Motor neuron (in vitro differentiated cells): ENCODE data around the gene SCAMP4. TPM values are rescaled to one million over a fixed set of nuclear protein-coding genes. Genes with fewer than 3 reads are reported as not detected.

Source experiments
- ATAC-seq, 8 experiments: fragments of 200-7000 bp; cut with Tn5 transposase; replicated peaks in 6 of 8; 2 replicates each; pipeline ENCODE4 v1.8.0; 2021; ENCODE audit warnings: mild to moderate bottlenecking in 8 of 8, moderate library complexity in 8 of 8
- H3K27ac ChIP-seq, 2 donors: fragments of 250-450 bp; sonication (Bioruptor Pico); 2 replicates each; pipeline ENCODE4 v1.9.0; 2021; ENCODE audit warnings: antibody characterized with exemption in 2 of 2, mild to moderate bottlenecking in 2 of 2, moderate library complexity in 1 of 2
- H3K4me1 ChIP-seq, 2 donors: fragments of 250-450 bp; sonication (Bioruptor Pico); replicated peaks in 1 of 2; 2 replicates each; pipeline ENCODE4 v1.6.1; 2021; ENCODE audit warnings: antibody characterized with exemption in 2 of 2, mild to moderate bottlenecking in 2 of 2, moderate library complexity in 1 of 2
- H3K4me3 ChIP-seq, 5 donors: fragments of 250-450 bp; sonication (Bioruptor Pico); 2 replicates each; pipeline ENCODE4 v1.9.0; 2021; ENCODE audit warnings: antibody characterized with exemption in 5 of 5, mild to moderate bottlenecking in 5 of 5, moderate library complexity in 4 of 5
- WGBS, 10 experiments: fragments of 450-650 bp; shearing (Covaris generic); methylation state at CpG; one replicate each; pipeline ENCODE4 v1.0.0; 2022; 5-methylcytosine and 5-hydroxymethylcytosine counted together
- in situ Hi-C, 9 experiments: fragments of 400-800 bp; cut with MboI; loops; one replicate each; pipeline ENCODE4 v1.15.0; 2021; ENCODE audit warnings: low sequenced_read_pairs in 9 of 9, low pct_unique_long_range_greater_than_20kb in 2 of 9; ENCODE audit not compliant: unreplicated experiment in 9 of 9
- total RNA-seq, 8 experiments: library from RNA; unstranded; fragments of 300-600 nt; gene quantifications; 2 replicates each; pipeline versions ENCODE4 v1.2.3 to v1.2.4, GENCODE V29; 2022

Gene SCAMP4
- total RNA-seq, 8 experiments from 2014 or later: 8.4 to 47.8 (median 24.1) TPM

DNA sequence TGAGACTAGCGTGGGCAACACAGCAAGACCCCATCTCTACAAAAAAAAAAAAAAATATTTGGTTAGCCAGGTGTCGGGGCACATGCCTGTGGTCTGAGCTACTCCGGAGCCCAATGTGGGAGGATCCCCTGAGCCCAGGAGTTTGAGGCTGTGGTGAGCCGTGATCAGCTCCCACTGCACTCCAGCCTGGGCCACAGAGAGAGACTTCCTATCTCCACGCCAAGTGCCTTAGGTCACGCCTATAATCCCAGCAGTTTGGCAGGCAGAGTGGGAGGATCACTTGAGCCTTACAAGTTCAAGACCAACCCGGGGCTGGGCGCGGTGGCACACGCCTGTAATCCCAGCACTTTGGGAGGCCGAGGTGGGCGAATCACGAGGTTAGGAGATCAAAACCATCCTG lies 8.7 kb upstream of the SCAMP4 start:
- in situ Hi-C loops: no loop called here
- ATAC-seq: no peak
- H3K27ac ChIP-seq: no peak overlapping the region
- no peak overlapping the region for H3K4me3 ChIP-seq
- WGBS, 10 experiments: 60 to 100% (median 99%) methylated on average over 1 to 6 of the region's 13 CpGs; no CpG with 5 or more reads in 4 of the 10 experiments
- H3K4me1 ChIP-seq: no peaks in the 10 kb centered on the region

DNA sequence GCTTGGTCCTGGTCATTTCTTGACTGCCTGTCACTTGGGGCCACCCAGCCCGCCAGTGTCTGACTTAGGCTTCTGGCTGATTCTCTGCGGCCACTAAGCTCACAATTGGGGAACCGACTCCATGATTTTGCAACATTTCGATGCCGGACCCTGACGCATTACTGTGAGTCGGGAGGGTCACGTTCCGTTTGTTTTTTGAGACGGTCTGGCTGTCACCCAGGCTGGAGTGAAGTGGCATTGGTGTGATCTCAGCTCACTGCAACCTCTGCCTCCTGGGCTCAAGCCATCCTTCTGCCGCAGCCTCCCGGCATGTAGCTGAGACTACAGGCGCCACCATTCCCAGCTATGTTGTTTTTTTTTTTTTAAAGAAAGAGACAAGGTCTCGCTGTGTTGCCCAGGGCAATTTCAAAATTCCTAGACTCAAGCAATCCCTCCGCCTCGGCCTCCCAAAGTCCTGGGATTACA lies 3.2 kb upstream of the SCAMP4 start:
- 60 to 100% (median 94%) methylated on average over 1 to 9 of the region's 16 CpGs; no CpG with 5 or more reads in 3 of the 10 experiments for WGBS, 10 experiments
- peaks cover 7 to 11% of the 10 kb centered on the region in 2 donors for H3K4me1 ChIP-seq
- in situ Hi-C loops: no loop called here
- H3K27ac ChIP-seq: no peak overlapping the region
- ATAC-seq: no peak
- H3K4me3 ChIP-seq: no peak overlapping the region

- Histone ChIP-seq H3K4me3 (no peak overlapping the region), H3K27ac (peak overlapping the region in 1 of 2 donors; percentile 30), H3K4me1 (peaks cover 7 to 11% of the 10 kb centered on the region in 2 donors)
- in situ Hi-C loops: no loop called here
- no peak for ATAC-seq
- 20 to 100% (median 64%) methylated on average over 1 to 5 of the region's 6 CpGs; no CpG with 5 or more reads in 1 of the 10 experiments for WGBS, 10 experiments
These were observed 2.3 kb upstream of the SCAMP4 start for GRCh38 chr19:1902923-1903322.

- ATAC-seq: no peak
- H3K27ac ChIP-seq: peak overlapping the region in 1 of 2 donors; percentile 35
- in situ Hi-C loops: no loop called here
- H3K4me3 ChIP-seq: peak overlapping the region in 4 of 5 donors; percentile 20 to 81 (median 70)
- WGBS, 10 experiments: 46 to 71% (median 56%) methylated on average over 1 to 5 of the region's 8 CpGs; no CpG with 5 or more reads in 5 of the 10 experiments
- peaks cover 7 to 11% of the 10 kb centered on the region in 2 donors for H3K4me1 ChIP-seq
These were observed 414 bp upstream of the SCAMP4 start for GRCh38 chr19:1904860-1905109.

DNA sequence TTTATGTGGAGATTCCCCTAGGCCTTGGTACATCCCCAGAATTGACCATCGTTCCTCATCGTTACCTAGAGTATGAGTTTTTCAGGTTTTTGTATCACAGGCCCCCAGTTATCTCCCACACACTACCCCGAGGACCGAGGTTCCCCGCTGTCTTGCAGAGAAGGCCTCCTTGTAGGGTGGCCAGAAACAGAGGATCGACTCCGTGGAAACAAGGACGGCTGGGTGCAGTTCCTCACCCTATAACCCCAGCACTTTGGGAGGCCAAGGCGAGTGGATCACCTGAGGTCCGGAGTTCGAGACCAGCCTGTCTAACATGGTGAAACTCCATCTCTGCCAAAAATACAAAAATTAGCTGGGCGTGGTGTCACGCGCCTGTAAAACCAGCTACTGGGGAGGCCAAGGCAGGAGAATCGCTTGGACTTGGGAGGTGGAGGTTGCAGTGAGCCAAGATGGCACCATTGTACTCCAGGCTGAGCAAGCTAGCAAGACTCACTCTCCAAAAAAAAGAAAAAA lies 720 bp downstream of the SCAMP4 start:
- H3K27ac ChIP-seq: peak overlapping the region; percentile 91 to 94
- in situ Hi-C loops: no loop called here
- ATAC-seq: no peak
- WGBS, 10 experiments: 82 to 100% (median 91%) methylated on average over 2 to 12 of the region's 15 CpGs; no CpG with 5 or more reads in 4 of the 10 experiments
- peak overlapping the region; percentile 64 to 81 (median 75) for H3K4me3 ChIP-seq
- H3K4me1 ChIP-seq: peaks cover 7 to 11% of the 10 kb centered on the region in 2 donors

DNA sequence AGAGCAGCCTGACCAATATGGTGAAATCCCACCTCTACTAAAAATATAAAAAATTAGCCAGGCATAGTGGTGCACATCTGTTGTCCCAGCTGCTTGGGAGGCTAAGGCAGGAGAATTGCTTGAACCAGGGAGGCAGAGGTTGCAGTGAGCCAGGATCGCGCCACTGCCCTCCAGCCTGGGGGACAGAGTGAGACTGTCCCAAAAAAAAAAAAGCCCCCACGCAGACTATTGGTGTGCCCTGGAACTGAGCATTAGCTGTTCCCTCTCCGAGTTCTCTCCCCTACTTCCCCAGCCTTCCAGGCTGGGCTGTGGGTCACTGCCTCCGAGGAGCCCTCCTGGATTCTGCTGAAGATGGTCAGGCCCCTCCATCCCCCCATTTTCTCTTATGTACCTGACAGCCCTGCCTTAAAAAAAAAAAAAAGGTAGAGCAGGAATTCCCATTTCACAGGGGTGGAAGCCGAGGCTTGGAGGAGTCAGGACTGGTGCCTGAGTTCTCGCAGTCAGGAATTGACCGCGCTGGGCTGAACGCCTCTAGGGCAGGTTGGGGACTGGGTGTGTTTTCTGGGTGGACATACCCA lies 1.9 kb downstream of the SCAMP4 start:
- no peak overlapping the region for H3K4me3 ChIP-seq
- no peak for ATAC-seq
- H3K27ac ChIP-seq: no peak overlapping the region
- in situ Hi-C loops: no loop called here
- 80 to 100% (median 87%) methylated on average over 1 to 3 of the region's 10 CpGs; no CpG with 5 or more reads in 3 of the 10 experiments for WGBS, 10 experiments
- peaks cover 7 to 11% of the 10 kb centered on the region in 2 donors for H3K4me1 ChIP-seq

DNA sequence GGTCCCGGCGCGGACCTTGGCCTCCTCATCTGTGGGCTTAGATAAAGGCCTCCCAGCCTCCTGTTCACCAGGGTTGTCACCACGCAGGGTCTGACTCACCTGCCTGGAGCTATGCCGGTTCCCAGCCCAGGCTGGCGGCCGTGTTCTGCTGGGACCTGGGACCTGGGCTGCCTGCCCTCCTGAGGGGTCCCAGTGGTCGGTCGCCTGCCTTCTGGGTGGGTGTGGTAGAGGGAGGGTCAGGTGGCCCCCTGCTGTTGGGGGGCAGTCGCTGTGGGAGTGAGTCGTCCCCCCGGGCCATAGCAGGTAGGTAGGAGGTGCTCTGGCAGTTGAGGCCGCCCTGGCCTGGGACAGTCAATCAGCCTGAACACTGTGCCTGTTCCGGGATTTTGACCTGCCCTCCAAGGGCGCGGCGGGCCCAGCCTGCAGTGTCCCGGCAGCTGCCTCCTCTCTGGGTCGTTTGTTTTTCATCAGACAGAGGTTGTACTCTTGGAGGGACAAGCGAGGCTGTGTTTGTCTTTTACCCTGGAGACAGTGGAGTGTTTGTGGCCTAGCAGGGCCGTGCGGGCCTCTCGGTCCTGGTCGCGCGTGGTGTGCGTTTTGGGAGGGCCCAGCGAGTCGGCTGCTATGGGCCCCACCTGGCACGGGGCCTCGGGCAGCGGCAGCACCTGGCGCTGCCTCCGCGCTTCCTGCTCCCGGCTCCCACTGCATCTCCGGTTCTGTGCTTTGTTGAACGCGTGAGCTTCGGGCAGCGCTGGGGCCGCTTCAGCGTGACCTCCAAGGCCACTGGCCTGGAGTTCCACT lies 2.6 kb downstream of the SCAMP4 start:
- Histone ChIP-seq H3K27ac (no peak overlapping the region), H3K4me3 (no peak overlapping the region), H3K4me1 (peaks cover 7 to 11% of the 10 kb centered on the region in 2 donors)
- WGBS, 10 experiments: 60 to 100% (median 92%) methylated on average over 2 to 17 of the region's 43 CpGs; no CpG with 5 or more reads in 4 of the 10 experiments
- ATAC-seq: no peak
- in situ Hi-C loops: no loop called here

GRCh38 chr19:1908364-1908678 lies 3.1 kb downstream of the SCAMP4 start:
- Histone ChIP-seq H3K4me1 (peaks cover 7 to 11% of the 10 kb centered on the region in 2 donors), H3K4me3 (no peak overlapping the region), H3K27ac (no peak overlapping the region)
- in situ Hi-C loops: no loop called here
- WGBS, 10 experiments: 100% methylated on average over 2 to 10 of the region's 13 CpGs; no CpG with 5 or more reads in 8 of the 10 experiments
- ATAC-seq: no peak

GRCh38 chr19:1909761-1910080 lies 4.5 kb downstream of the SCAMP4 start:
- in situ Hi-C loops: no loop called here
- Histone ChIP-seq H3K4me1 (peaks cover 4 to 6% of the 10 kb centered on the region in 2 donors), H3K4me3 (no peak overlapping the region), H3K27ac (no peak overlapping the region)
- 83% methylated on average over 3 of the region's 10 CpGs; no CpG with 5 or more reads in 9 of the 10 experiments for WGBS, 10 experiments
- ATAC-seq: no peak

DNA sequence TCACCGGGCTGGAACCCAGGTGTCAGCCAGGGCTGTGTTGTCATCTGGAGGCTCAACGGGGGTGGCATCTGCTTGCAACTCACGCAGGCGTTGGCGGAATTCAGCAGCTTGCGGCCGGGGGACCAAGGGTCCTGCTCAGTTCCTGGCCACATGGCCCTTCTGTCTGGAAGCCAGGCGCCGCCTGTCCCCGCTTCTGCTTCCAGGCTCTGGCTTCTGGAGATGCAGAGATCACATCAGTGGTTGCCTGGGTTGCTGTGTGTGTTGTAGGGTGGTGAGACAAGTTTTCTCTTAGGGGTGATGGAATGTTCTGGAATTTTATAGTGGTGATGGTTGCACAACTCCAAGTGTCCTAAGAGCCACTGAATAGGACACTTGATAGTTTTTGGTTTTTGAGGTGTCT lies 5.0 kb downstream of the SCAMP4 start:
- WGBS, 10 experiments: 90 to 95% methylated on average over 2 to 8 of the region's 10 CpGs; no CpG with 5 or more reads in 8 of the 10 experiments
- in situ Hi-C loops: no loop called here
- ATAC-seq: no peak
- H3K4me1 ChIP-seq: peaks cover 4% of the 10 kb centered on the region in 2 donors
- H3K27ac ChIP-seq: no peak overlapping the region
- no peak overlapping the region for H3K4me3 ChIP-seq

GRCh38 chr19:1911098-1911497 lies 5.9 kb downstream of the SCAMP4 start:
- WGBS, 10 experiments: 89 to 100% (median 95%) methylated on average over 1 to 13 of the region's 13 CpGs; no CpG with 5 or more reads in 2 of the 10 experiments
- Histone ChIP-seq H3K27ac (no peak overlapping the region), H3K4me1 (no peaks in the 10 kb centered on the region)

GRCh38 chr19:1911995-1912394 lies 6.8 kb downstream of the SCAMP4 start:
- ATAC-seq: peak in 4 of 8 experiments; percentile 3 to 14 (median 6)

More at GRCh38 chr19:1911098-1911497, 5.9 kb downstream of the SCAMP4 start:
- in situ Hi-C loops: no loop called here
- ATAC-seq: no peak
- no peak overlapping the region for H3K4me3 ChIP-seq

DNA sequence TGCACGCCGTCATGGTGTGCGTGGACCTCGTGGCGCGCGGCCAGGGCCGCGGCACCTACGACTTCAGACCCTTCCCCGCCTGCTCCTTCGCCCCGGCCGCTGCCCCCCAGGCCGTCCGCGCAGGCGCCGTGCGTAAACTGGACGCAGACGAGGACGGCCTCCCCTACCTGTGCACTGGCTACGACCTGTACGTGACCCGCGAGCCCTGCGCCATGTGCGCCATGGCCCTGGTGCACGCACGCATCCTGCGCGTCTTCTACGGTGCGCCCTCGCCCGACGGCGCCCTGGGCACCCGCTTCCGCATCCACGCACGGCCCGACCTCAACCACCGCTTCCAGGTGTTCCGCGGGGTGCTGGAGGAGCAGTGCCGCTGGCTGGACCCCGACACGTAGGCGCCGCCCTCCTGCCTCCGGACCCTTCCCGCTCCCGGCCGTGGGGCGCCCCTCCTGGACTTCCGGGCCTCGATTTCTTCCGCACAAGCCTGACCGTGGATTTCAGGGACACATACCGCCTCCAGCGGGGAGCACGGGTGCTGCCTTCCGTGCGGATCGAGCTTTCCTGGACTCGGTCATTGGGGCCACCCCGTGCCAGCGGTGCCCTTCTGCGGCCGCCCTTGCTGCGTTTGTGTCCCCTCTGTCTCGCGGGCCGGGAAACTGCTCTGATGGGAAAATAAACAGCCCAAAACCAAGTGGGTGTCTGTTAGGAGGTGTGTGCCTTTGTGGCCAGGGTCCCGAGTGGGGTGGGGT lies 7.7 kb downstream of the SCAMP4 start:
- peak in 2 of 8 experiments; percentile 15 to 24 for ATAC-seq
- Histone ChIP-seq H3K4me1 (no peaks in the 10 kb centered on the region), H3K27ac (no peak overlapping the region), H3K4me3 (no peak overlapping the region)
- WGBS, 10 experiments: 93 to 100% (median 99%) methylated on average over 1 to 33 of the region's 77 CpGs; no CpG with 5 or more reads in 6 of the 10 experiments
- in situ Hi-C loops: no loop called here

More at GRCh38 chr19:1911995-1912394, 6.8 kb downstream of the SCAMP4 start:
- WGBS, 10 experiments: 83 to 93% (median 91%) methylated on average over 6 to 18 of the region's 37 CpGs; no CpG with 5 or more reads in 7 of the 10 experiments
- no peak overlapping the region for H3K4me3 ChIP-seq
- no peak overlapping the region for H3K27ac ChIP-seq
- H3K4me1 ChIP-seq: no peaks in the 10 kb centered on the region
- in situ Hi-C loops: no loop called here
